ENCODE data around the gene PGAM2.

PGAM2 gene

GRCh38 chr7:44082541-44083207, 17.3 kb upstream of the PGAM2 start:
- H3K4me3 ChIP-seq (ENCODE audit: control insufficient read depth, low read depth, low read length) = peak overlapping the region; percentile 35
- no peak for TF ChIP-seq CTCF (IDR thresholded peaks at IDR 0.05; ENCODE audit: control insufficient read depth, insufficient read depth, low read depth, low read length, missing control alignments)

GRCh38 chr7:44081266-44081748, 15.9 kb upstream of the PGAM2 start:
- no peak for TF ChIP-seq CTCF (IDR thresholded peaks at IDR 0.05; ENCODE audit: control insufficient read depth, insufficient read depth, low read depth, low read length, missing control alignments)
- peak overlapping the region; percentile 44 for H3K4me3 ChIP-seq (ENCODE audit: control insufficient read depth, low read depth, low read length)
- no peak for DNase-seq (ENCODE audit: low read depth)

More at GRCh38 chr7:44082541-44083207, 17.3 kb upstream of the PGAM2 start:
- peak; percentile 95 for DNase-seq (ENCODE audit: low read depth)

- no peak for TF ChIP-seq CTCF (IDR thresholded peaks at IDR 0.05; ENCODE audit: control insufficient read depth, insufficient read depth, low read depth, low read length, missing control alignments)
- no peak for DNase-seq (ENCODE audit: low read depth)
- no peak overlapping the region for H3K4me3 ChIP-seq (ENCODE audit: control insufficient read depth, low read depth, low read length)
Observed at GRCh38 chr7:44080686-44081265, 15.4 kb upstream of the PGAM2 start.

GRCh38 chr7:44080118-44080517, 14.8 kb upstream of the PGAM2 start:
- TF ChIP-seq CTCF (IDR thresholded peaks at IDR 0.05; ENCODE audit: control insufficient read depth, insufficient read depth, low read depth, low read length, missing control alignments) = no peak
- no peak overlapping the region for H3K4me3 ChIP-seq (ENCODE audit: control insufficient read depth, low read depth, low read length)

GRCh38 chr7:44079331-44080021, 14.1 kb upstream of the PGAM2 start:
- no peak overlapping the region for H3K4me3 ChIP-seq (ENCODE audit: control insufficient read depth, low read depth, low read length)
- no peak for TF ChIP-seq CTCF (IDR thresholded peaks at IDR 0.05; ENCODE audit: control insufficient read depth, insufficient read depth, low read depth, low read length, missing control alignments)
- DNase-seq (ENCODE audit: low read depth) = no peak

More at GRCh38 chr7:44080118-44080517, 14.8 kb upstream of the PGAM2 start:
- no peak for DNase-seq (ENCODE audit: low read depth)

- DNase-seq (ENCODE audit: low read depth) = no peak
- TF ChIP-seq CTCF (IDR thresholded peaks at IDR 0.05; ENCODE audit: control insufficient read depth, insufficient read depth, low read depth, low read length, missing control alignments) = no peak
- no peak overlapping the region for H3K4me3 ChIP-seq (ENCODE audit: control insufficient read depth, low read depth, low read length)
Observed at GRCh38 chr7:44078521-44078920, 13.2 kb upstream of the PGAM2 start.

Data from AG09309 (cell line).